ENCODE data around the gene NOXO1.
"Not testable (repeated sequence)": the region's sequence is repeated elsewhere in the genome, so short reads cannot be mapped to it uniquely, and the experiment has no call there.

NOXO1 gene

DNA sequence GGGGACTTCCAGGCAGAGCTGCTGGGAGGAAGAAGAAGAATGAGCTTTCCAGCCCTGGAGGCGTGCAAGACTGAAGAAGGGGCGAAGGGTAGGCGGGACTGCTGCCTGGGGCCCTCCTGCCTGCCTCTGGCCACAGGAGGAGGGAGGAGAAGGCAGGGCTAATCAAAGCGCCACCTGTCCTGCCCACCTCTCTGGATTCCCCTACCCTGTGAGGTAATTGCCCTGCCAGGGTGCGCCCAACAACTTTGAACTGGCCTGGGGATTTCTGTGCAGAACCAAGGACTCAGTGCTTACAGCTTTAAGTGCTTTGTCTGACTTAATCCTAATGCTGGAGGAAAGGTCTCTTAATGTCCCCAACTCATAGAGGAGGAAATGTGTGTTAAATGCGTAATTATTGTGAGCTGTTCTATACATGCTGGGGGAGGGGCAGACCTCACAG is at the start of gene NOXO1:
TSS of gene NOXO1 (minus strand) at position 72 of the 439 bp plus-strand sequence. CDS start 290 bp downstream, outside the sequence.
- peak in 1 of 2 experiments; percentile 60 for DNase-seq

GRCh38 chr16:2030036-2030435 is 48.8 kb upstream of the NOXO1 start:
- no peak for DNase-seq

DNA sequence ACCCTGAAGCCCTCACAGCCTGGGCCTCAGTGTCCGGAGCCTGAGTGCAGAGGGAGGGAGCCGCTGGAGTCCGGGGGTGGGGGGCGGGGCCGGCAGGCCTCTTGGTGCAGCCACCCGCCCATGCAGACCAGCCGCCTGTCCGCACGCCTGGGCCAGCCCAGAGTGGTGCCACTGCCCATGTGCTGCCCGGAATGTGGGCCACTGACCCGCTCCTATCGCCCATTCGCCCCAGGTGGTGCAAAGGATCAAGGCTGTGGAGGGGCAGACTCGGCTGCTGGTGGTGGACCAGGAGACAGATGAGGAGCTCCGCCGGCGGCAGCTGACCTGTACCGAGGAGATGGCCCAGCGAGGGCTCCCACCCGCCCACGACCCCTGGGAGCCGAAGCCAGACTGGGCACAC is 48.1 kb upstream of the NOXO1 start:
- no peak for DNase-seq

GRCh38 chr16:2028620-2029220 is 47.5 kb upstream of the NOXO1 start:
- DNase-seq: no peak

DNA sequence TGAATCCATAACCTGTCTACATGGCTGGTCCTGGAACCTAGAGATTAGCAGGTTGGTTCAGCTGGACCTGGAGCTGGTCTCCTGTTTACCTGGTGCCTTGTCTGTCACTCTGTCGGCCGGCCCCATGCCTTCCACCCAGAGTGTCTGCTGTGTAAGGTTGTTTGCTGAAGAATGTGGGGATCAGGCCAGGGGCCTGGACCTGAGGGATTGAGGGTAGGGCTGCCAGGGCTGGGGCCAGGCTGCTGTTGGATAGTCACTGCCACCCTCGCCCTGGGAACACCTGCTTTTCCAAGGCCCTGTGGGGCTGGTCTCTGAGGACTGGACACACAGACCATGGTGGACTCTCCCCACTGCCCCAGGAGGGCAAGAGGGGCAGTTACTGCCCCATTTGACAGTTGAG is 46.9 kb upstream of the NOXO1 start:
- DNase-seq: no peak

GRCh38 chr16:2027024-2028010 is 46.0 kb upstream of the NOXO1 start:
- DNase-seq: peak in 1 of 2 experiments; percentile 42

DNA sequence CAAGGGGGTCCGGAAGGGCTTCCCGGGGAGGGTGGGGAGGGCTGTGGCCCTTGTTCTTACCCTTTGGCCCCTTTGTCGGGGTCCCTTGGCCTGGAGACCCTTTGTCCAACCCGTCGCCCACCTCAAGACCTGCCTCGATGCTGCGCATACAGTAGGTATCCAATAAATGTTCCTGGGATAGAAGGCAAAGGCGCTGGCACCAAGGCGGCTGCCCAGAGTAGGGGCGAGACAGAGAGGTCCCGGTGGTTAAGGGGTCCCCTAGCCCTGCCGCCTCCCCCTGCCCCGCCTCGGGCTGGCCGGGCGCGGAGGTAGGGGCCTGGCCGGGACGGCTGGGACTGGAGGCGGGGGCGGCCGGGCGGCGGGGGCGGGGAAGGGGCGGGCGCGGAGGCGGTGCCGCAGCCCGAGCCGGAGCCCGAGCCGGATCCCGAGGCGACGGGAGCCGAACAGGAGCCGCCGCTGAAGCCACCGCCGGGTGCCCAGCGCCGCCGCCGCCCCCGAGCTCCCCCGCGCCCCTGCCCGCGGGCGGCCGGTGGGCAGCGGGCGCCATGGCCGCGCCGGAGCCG is 45.3 kb upstream of the NOXO1 start, which contains the start of gene NHERF2:
TSS of gene NHERF2 (plus strand) at position 442 of the 563 bp plus-strand sequence. CDS start at position 546, 104 bp downstream.
- peak in 1 of 2 experiments; percentile 34 for DNase-seq

DNA sequence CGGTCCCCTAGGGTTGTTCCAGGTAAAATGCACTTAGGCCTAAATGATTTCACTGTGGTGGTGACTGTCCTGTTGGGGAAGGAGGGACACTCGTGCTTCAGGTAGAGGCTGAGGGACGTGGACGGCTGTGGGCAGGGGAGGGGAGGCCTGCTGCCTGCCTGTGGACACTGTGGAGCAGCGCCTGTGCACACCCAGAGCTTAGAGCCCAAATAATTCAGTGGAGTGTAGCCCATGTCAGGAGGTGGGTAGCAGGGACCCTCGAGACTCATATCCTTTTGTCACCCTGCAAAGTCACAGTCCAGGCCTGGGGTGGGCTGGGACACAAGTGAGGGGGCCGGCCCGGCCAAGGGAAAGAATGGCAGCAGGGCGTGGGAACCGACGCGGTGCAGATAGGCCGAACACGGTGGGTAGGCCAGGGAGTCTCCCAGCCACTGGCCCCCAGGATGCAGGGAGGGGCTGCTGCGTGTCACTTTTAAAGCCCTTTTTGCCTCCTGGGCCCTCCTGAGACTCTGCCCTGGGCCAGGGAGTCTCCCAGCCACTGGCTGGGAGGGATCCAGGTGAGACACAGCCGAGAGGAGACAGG is 44.7 kb upstream of the NOXO1 start:
- no peak for DNase-seq

DNA sequence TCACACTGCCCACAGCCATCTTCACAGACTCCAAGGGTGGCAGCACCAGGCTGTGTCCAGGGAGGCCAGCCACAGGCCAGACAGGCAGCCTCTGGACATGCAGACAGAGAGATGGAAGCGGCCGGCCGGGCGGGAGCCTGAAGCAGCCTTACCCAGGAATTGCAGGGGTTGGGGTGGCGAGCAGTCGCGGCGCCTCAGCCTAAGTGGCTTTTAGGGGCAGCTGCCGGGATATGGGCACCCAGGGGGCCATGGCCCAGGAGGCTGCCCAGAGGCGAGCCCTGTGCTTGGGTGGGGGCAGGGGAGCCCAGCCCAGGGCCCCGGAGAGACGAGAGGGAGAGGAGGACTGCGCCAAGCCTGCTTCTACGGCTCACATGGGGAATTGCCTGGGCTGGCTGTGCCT is 44.0 kb upstream of the NOXO1 start:
- no peak for DNase-seq

DNA sequence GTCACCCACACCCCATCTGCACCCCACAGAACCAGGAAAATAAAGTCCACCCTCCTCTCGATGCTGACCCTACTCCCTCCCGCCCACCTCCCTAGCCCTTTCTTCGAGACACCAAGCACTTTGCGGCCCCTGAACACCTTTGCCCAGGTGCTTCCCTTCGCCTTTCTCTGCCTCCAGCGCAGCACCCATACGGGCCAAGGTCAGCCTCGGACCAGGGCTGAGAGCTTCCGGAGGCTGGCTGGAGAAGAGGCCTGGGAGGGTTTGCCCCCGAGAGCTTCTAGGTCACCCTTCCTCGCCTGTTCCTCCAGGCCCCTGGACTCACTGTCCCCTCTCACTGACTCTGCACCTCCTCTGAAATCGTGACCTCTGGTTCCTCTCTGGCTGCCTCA is 42.8 kb upstream of the NOXO1 start:
- DNase-seq: no peak

DNA sequence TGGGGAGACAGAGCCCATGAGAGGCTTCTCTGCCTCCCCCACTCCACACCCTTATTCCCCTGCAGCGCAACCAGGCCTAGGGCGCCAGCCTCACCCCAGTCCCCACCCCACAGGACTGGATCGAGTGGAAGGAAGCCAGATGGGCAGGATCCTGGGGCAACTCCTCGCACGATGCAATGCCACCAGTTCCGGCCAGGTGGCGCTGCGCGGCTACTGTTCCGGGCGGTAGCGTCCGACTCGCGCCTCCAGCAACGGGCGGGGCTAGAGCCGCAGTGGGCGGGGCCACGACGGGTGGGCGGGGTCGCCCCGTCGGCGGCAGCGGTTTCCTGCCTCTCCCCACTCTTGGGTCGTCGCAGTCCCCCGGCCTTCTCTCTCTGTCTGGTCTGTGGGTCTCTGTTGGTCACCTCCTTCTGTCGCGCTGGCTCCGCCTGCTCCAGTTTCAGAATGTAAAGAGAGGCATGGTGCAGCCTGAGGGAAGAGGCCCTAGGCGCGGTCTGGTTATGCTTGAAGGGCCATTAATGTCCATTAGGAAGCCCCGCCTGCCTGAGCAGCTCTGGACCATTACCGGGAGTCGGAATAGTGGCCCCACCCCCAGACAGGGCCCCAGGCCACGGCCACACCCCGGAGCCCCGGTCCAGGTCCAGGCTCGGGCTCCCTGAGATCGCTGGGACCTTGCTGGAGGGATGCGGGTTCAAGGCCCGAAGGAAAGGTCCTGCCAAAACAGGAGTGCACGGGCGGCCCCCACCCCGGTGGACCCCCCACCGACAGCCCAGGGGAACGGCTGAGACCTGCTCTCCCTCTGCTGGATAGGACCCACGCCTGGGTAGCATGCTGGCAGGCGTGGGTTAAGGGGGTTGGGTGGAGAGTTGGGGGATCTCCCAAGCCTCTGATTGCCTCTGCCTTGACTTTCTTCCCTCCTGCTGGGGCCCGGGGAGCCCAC is 42.1 kb upstream of the NOXO1 start:
- DNase-seq: peak; percentile 20 to 82

DNA sequence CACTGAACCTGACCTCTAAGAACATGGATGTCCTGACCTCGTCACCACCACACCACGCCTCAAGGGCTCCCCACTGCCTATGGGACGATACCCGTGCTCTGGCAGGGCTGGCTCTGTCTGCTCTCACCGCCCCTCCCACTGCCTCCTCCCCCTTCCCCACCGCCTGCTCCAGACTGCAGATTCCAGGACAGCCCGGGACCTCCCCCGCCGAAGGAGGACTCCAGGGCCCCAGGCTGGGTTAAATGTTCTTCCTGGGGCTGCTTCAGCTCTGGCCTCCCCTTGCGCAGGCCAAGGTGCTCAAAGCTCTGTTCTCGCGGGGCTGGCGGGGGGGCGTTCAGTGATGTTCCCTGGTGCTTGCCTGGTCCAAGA is 41.4 kb upstream of the NOXO1 start:
- peak in 1 of 2 experiments; percentile 50 for DNase-seq

DNA sequence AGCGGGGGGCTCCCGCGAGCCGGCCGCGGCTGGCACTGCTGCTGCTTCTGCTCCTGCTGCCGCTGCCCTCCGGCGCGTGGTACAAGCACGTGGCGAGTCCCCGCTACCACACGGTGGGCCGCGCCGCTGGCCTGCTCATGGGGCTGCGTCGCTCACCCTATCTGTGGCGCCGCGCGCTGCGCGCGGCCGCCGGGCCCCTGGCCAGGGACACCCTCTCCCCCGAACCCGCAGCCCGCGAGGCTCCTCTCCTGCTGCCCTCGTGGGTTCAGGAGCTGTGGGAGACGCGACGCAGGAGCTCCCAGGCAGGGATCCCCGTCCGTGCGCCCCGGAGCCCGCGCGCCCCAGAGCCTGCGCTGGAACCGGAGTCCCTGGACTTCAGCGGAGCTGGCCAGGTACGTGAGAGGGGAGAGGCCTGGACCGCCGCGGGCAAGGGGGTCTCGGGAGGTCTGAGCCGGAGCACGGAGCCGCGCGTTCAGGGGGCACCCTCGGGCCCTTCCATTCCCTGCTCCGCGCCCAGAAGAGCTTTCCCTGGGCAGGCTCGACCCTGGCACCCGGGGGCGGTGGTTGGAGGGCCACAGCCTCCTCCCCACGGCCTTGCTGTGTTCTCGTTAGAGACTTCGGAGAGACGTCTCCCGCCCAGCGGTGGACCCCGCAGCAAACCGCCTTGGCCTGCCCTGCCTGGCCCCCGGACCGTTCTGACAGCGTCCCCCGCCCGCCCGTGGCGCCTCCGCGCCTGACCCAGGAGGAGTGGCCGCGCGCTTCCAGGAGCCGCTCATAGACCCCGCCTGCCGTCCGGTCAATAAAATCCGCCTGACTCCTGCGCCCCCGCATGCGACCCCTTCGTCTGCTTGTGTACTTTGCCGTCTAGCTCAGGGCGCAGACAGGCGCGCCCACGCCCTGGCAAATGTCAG is 38.9 kb upstream of the NOXO1 start:
- DNase-seq: no peak

DNA sequence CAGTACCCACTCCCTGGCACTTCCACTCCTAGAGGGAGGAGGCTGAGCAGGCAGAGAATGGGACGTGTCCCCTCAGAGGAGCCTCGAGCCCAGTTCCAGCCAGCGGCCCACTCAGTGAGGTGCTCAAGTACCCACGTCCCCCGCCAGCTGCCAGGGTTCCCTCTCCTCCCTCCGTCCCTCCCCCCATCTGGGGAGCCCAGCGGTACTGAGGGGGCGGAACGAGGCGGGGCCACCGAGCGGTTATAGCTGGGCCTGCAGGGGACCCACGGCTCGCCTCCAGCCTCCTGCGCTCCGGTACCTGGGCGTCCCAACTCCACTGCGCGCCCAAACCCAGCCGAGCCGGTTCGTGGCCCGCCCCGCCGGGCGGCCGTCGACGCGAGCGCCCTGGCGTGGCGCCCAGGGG is 38.2 kb upstream of the NOXO1 start, which contains the start of gene NPW:
TSS of gene NPW (plus strand) at position 268 of the 403 bp plus-strand sequence.
- DNase-seq: no peak

GRCh38 chr16:2016407-2016922 is 35.2 kb upstream of the NOXO1 start:
- no peak for DNase-seq

DNA sequence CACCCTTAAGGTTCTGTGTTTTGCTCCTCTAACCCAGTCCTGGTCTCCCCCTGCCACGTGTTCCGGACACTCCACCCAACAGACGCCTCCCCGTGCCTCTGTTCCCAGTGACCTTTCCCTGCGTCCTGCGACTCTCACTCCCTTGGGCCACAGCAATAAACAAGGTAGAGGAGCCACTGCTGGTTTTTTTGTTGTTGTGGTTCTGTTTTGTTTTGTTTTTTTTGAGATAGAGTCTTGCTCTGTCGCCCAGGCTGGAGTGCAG is 34.6 kb upstream of the NOXO1 start:
- no peak for DNase-seq

DNA sequence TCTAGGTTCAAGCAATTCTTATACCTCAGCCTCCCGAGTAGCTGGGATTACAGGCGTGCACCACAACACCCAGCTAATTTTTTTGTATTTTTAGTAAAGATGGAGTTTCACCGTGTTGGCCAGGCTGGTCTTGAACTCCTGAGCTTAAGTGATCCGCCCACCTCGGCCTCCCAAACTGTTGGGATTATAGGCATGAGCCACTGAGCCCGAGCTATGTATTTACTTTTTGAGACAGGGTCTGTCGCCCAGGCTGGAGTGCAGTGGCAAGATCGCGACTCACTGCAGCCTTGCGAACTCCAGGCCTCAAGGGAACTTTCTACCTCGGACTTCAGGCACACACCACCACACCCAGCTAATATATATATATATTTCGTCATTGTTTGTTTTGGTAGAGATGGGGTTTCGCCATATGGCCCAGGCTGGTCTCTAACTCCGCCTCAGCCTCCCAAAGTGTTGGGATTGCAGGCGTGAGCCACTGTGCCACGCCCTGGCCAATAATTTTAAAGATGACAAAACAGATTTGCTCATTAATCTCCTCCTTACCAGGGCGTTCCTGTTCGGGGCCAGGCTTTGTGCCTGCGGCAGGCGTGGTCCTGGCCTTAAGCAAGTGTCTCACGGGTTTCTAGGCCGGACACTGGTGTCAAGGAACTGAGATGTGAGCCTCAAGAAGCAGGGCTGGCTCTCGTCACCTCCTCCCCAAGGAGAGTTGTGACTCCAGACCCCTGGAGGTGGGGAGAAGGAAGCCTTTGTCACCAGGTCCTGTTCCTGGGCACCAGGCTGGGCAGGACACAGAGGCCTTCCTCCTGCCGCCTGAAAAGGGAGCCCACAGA is 34.1 kb upstream of the NOXO1 start:
- no peak for DNase-seq

DNA sequence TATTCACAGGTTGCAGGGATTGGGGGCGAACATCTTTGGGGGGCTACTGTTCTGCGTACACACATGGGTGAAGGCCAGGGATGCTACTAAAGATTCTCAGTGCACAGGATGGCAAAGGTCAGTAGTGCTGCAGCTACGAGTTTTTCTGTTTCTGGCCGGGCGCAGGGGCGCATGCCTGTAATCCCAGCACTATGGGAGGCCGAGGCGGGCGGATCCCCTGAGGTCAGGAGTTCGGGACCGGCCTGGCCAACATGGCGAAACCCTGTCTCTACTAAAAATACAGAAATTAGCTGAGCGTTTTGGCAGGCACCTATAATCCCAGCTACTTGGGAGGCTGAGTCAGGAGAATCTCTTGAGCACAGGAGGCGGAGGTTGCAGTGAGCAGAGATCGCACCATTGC is 32.3 kb upstream of the NOXO1 start:
- DNase-seq: no peak

DNA sequence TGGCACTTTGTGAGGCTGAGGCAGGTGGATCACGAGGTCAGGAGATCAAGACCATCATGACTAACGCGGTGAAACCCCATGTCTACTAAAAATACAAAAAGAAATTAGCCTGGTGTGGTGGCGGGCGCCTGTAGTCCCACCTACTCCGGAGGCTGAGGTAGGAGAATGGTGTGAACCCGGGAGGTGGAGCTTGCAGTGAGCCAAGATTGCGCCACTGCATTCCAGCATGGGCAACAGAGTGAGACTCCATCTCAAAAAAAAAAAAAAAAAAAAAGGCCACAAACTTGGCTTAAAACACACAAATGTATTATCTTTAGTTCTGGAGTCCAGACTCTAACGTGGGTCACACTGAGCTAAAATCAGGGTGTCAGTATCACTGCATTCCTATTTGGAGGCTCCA is 30.5 kb upstream of the NOXO1 start:
- not testable (repeated sequence) for DNase-seq
